HG03196 (cell line): ENCODE results near the gene HLA-DRB1.
"Not testable (repeated sequence)": the region's sequence is repeated elsewhere in the genome, so short reads cannot be mapped to it uniquely, and the experiment has no call there.

Source experiments
- ATAC-seq: cut with Tn5 transposase; IDR thresholded peaks from one replicate; pipeline ENCODE4 v1.9.1; 2021; ENCODE audit not compliant: unreplicated experiment

Gene HLA-DRB1

DNA sequence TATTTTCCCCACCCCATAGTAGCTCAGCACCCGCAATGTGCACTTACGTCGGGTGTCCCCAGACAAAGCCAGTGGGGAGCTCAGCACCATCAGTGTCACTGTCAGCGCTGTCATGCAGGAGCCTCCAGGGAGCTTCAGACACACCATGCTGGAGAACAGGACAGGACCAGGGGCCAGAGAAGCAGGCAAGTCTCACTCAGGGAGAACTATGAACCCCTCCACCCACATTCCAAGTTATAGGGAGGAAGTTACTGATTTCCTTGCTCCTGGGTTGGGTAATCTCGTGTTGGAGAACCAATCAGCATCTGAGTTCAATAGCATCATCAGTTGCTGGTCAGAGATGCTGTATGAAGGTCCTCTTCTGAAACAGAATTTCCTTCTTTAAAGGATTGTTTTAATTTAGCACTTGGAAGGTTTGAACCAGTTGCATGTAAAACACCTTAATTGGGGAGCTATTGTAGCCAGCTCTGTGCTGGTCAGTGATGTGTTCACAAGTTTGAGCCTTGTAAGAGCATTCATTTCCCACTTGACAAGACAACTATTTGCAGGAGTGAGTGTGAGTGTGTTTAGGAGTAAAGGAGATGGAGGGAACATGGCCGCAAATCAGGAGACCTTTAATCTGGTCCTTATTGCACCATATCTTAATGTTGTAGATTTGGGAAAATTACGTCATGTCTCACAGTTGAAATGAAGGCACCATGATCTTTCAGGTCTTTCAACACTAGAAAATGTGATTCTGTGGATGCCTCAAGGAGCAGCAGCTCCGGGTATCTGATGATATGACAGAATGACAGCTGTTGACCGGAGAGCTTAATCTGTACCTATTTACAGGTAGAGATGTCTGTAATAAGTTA, at the start of gene HLA-DRB1:
TSS of gene HLA-DRB1 (minus strand) at position 253 of the 854 bp plus-strand sequence. CDS start at position 147, 106 bp downstream.
- ATAC-seq, result peak; percentile 94

DNA sequence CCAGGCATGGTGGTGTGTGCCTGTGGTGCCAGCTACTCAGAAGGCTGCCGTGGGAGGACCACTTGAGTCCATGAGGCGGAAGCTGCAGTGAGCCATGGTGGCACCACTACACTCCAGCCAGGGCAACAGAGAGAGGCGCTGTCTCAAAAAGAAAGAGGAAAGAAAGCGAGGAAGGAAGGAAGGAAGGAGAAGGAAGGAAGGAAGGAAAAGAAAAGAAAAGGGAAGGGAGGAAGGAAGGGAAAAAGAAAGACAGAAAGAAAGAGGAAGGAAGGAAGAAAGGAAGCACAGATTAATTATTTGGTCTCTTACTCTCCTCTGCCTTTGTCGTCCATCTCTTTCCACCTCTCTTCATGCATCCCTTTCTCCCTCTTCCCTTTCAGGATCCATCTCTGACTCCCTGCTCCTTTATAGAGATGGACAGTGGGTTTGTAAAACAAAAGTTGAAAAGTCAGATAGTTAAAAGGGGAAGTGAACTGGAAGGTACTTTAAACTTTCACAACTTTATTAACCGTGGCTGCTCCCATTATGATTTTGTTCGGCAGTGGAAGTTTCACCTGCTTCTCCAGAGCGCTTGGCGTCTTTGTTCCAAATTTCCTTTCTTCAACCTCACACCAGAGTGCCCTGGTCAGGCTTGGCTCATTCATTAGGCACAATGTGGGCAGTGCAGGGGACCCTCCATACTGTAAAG, 49.0 kb upstream of the HLA-DRB1 start:
- ATAC-seq, result no peak

DNA sequence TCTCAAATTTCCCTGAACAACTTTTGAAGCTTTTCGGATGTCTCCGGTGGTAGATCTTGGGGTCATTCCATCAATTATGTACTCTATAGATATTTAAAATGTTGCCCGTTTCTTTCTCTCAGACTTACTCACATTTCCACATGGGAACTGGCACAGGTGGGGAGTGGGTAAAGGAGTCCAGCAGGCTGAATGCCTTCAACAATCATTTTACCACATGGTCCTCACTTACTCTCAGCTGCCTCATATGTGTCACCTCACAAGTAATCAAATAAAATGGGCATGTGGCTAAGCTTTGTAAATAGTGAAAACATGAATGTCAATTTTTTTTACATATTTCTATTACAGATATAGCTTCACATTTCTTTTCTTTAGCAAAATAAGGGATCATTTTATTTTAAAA, 48.2 kb upstream of the HLA-DRB1 start:
- no peak for ATAC-seq

DNA sequence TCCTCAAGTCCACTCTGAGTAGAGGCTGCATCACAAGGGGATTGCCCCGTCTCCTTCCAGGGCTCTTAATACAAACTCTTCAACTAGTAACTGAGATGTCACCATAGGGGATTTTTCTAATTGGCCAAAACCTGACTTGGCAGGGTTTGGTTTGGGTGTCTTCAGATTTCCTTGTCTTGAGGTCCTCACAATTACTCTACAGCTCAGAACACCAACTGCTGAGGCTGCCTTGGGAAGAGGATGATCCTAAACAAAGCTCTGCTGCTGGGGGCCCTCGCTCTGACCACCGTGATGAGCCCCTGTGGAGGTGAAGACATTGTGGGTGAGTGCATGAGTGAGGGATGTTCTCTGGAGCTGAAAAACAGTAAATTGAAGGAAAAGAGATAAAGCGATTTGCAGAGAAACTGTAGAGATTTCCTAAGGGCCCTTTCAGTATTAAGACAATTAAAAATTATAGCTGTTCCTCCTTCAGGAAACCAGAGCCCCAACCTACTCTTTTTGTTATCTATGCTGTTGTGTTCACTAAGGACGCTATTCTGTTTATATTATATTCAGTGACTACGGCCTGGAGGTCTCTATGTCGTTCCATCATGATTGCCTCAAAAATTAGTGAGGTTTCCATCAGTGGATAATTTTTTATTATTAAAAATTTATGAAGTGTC, 47.7 kb upstream of the HLA-DRB1 start, which contains the start of gene HLA-DQA1:
TSS of gene HLA-DQA1 (plus strand) at position 188 of the 662 bp plus-strand sequence. CDS start at position 241, 53 bp downstream.
- ATAC-seq, result peak; percentile 77

DNA sequence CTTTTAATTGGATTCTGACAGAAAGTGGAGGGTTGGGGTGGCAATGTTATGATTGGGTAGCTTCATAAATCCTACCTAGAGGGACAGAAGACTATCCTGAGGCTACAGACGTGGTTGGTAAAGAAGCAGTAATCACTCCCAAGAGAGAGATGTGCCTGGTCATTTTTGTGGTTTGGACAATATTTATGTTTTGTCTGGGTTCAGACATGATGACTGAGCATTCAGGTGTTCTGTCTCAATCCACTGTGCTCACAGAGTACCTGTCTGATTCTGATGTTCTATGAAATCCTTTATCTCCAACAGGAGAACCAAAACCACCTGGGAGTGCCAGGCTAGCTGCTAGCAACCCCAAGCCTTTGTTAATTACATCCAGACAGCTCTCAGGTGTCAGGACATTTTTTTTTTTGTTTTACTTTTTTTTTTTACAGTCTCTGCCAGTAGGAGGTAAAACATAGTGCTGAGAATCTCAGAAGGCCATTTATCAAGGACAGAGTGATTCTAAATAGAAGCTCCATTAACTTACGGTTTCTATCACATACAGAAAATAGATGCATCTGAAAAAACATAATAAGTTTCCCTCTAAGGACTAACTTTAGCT, 46.0 kb upstream of the HLA-DRB1 start:
- ATAC-seq, result no peak

DNA sequence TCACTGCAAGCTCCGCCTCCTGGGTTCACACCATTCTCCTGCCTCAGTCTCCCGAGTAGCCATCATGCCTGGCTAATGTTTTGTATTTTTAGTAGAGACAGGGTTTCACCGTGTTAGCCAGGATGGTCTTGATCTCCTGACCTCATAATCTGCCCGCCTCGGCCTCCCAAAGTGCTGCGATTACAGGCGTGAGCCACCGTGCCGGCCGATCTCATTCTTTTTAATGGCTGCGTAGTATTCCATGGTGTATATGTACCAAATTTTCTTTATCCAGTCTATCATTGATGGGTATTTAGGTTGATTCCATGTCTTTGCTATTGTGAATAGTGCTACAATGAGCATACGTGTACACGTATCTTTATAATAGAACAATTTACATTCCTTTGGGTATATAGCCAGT, 40.1 kb upstream of the HLA-DRB1 start:
- ATAC-seq, result not testable (repeated sequence)

DNA sequence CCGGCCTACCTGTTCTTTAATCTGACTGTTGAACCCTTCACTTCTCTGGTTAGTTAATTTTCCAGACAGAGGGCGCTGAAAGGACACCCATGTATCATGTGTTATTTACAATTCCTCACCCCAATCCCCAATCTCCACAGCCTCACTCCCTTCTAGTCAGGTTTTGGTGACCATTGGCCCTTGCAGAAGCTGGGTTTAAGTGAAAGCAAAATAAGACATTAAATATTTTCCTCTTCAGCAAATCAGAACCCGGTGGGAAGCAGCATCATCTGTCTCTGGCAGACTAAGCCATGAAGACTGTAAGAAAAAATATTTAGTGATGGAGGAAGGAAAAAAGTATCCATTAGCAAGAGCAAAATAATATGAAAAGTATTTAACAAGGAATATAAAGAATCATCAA, 38.2 kb upstream of the HLA-DRB1 start:
- no peak for ATAC-seq

DNA sequence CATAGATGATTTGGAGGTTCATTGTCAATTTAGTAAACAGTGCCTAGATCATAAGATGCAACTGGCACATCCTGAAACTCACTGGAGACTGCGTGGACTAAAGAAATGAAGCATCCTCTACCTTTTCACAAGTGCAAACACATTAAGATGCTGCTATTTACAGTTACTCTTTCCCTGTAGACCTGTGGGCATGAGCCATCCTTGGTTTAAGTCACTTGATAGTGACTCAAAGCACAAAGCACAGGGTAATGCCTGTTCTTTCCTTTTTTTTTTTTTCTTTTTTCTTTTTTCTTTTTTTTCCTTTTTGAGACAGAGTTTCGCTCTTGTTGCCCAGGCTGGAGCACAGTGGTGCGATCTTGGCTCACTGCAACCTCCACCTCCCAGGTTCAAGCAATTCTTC, 37.6 kb upstream of the HLA-DRB1 start:
- ATAC-seq, result no peak

DNA sequence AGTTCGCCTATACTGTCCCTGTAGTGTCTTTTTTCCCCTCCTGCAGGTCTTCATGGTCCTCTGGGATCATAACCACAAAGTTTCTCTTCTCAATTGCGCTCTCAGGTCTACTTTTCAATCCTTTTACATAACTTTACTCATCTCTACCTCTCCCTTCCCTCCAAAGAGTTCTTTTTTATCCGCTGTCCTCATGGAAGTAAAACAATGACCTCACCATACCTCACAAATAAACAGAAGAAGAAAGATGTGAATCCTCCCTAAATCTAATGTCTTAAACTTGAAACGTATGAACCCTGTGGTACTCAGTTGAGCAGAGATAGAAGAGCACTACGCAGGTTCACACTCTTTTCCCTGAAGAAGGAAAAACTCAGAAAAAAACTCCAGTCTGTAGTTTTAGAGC, 35.5 kb upstream of the HLA-DRB1 start:
- no peak for ATAC-seq

DNA sequence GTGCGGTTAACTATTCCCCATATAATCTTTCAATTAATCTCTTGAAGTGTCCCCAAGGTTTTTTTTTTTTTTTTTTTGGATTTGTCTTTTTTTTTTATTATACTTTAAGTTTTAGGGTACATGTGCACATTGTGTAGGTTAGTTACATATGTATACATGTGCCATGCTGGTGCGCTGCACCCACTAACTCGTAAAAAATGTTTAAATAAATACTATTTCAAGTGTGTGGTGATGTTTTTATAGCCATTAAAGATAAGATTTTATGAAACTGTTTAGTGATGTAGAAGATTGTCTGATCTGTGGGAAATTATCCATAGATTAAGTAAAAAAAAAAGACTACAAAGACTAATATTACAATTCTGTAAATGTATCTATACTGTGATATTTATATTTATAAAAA, 34.9 kb upstream of the HLA-DRB1 start:
- no peak for ATAC-seq

DNA sequence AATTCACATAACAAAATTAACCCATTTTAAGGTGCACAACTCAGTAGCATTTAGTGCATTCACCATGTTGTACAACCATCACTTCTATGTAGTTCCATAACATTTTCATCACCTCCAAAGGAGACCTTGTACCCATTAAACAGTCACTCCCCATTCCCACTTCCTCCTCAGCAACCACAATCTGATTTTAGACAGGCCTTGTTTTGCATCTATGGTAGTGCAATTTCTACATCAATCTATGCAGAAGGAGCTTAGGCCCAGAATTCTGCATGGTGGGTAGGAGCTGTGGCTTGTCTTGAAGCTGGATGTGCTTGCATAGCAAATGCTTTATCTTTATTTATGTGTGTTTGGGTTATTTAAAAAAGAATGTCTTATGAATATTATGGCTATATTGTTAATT, 34.0 kb upstream of the HLA-DRB1 start:
- no peak for ATAC-seq

DNA sequence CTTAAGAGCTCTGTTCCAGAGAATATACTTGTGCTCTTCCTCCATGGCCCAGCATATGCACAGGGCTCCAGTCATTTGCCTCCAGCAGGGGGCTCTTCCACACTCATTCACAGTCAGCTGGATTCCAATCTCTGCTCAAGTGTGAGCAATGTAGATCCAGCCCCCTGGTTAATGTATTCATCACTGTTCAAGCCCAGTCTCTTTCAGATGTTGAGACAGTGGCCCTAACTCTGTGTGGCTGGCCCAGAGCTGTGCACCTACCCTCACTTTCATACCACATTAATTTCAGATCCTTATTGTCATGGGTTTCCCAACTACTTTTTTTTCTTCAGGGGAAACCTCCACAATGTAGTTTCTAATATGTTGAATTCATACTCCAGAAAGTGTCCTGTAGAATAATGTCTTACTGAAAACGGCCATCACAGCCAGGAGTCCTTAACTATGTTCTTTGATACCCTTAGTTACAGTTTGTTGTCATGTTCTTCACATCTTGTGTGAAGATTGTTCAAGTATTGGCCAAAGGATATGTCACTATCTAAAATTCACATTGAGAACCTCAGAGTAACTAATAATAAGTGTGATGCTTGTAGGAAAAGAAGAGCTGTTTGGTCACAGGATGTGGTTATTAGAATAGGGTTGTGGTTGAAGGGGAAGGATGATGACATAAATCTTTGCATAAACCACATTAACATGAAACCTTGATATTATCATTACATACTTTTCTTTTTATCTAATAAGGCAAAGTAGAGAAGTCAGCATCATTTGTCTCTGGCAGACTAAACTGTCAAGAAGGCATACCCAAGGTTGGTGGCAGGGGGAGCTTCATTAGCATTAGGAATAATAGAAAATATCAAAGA, 33.1 kb upstream of the HLA-DRB1 start:
- ATAC-seq, result peak; percentile 57

DNA sequence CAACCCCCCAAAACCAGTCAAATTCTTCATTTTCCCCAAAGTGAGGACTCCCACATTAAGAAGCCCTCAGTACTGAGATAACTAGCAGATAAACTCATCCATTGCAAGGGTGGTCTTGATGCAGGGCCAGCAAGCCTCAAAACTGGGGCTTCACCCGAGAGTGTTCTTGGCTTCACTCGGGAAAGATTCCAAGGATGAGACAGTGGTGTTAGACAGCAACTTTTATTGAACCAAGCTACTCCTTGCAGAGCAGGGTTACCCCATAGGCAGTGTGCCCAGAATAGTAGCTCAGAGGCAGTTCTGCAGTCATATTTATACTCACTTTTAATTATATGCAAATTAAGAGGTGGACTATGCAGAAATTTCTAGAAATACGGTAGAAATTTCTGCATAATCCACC, 31.7 kb upstream of the HLA-DRB1 start:
- no peak for ATAC-seq

DNA sequence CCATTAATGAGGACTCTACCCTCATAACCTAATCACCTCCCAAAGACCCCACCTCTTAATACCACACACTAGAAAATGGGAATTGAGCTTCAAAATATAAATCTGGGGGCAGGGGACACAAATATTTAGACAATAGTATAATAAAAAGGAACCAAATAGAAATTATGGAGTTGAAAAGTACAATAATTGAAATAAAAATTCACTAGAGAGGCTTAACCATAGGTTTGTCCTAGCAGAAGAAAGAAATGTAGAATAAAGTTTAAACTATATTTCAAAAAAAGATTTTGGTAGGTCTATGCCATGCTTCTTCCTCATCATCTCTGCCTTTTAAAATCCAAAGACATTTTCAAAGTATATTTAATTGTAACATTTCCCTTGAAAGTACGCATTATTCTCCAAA, 28.1 kb upstream of the HLA-DRB1 start:
- no peak for ATAC-seq

DNA sequence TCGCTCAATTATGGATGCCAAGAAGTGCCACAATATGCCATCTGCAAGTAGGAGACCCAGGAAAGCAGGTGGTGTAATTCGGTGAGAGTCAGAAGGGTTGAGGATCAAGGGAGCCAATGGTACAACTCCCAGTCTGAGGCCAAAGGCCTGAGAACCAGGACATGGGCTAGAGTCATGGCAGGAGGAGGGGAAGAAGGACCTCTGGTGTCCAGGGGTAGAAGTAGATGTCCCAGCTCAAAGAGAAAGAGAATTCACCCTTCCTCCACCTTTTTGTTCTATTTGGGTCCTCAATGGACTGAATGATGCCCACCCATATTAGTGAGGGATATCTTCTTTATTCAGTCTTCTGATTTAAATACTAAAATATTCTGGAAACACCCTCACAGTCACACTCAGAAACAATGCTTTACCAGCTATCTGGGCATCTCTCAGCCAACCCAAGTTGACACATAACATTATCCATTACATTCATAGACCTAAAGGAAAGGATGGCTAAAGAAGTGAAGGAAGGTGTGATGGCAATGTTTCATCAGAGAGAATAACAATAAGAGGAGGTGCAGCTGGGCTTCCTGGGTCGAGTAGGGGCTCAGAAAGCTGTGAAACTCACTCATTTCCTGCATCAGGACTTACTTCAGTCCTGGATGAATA, 26.4 kb upstream of the HLA-DRB1 start:
- no peak for ATAC-seq

DNA sequence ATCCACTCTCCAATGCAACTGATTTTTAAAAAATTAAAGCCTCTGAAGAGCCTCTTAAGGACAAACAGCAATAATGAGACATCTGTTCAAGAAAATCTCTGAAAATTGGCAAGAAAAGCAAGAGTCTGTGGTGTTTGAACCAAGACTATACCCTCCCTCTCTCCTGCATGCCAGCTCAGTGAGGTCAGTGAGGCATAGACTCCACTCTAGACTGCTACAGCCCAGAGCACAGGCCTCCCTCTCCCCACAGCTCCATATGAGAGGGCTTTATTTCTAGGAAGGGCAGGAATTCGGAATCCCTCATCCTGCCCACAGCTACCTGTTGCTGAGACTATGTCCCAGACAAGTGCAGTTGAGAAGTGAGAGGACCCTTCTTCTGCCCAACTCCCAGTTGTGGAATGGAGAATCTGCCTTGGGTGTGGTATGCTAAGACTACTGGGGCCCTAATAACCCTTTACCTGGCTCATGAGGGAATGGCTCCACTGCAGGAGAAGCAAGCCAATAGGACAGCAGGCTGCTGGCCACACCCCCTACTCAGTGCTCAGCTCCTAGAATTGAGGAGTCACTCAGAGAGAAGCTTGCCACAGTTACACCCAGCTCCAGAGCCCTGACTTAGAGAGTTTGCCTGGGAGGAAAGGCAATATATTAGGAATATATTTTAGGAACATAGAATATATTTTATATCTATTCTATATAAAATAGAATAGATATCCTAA, 24.9 kb upstream of the HLA-DRB1 start:
- ATAC-seq, result no peak

DNA sequence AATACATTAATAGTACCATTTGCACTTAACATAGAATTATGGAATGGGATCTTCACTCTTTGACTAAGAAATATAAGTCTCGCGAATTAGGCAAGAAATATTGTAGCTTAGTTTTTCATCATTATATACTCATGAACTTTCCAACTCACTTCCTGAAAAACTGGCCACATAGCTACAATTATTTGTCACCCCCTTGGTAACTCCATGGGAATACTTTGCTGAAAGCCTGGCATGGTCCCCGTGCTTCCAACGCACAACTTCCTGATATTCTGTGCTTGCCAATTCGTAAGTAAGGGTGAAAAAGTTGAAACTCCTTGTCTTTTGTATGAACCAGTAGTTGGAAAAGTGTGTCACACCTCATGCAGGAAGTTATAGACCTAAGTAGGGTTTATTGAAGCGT, 23.8 kb upstream of the HLA-DRB1 start:
- ATAC-seq, result no peak

DNA sequence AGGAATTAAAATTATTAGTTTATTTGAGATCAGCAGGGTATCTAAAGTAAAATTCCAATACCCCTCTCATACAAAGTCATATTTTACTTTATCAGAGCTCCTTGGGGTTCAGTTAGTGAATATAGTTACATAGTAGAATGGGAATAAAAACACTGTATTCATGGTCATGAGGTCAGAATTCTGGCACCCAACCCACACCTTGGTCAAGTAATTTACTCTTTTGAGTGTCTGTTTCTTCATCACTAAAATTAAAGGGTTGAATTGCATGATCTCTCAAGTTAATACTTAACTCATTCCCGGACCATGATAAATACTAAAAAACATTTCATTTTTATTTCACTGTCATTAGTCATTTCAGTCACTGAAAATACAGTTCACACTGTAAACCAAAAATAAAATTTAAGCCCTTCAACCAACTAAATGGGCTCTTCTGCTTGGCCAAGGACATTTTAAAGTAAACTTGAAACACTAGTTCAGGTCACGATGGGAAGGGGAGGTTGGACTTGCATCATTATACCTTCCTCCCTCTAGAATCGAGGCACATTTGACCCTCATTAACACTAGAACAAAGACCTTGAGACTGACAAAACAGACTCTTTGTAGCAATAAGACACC, 21.1 kb upstream of the HLA-DRB1 start:
- no peak for ATAC-seq
